Neutrophil (primary cell): ENCODE results near the gene ABTB2.
A peak's percentile ranks its signal among the peaks of the same experiment; 100 is the strongest.

Experiments used
- H3K27ac ChIP-seq: fragments of 200-600 bp; sonication (generic); 2 replicates; pipeline ENCODE4 v1.5.1; 2016; ENCODE audit warnings: mild to moderate bottlenecking, moderate library complexity
- H3K27me3 ChIP-seq: fragments of 200-600 bp; sonication (generic); 2 replicates; pipeline ENCODE4 v1.6.0; 2016; ENCODE audit warnings: mild to moderate bottlenecking
- H3K36me3 ChIP-seq: fragments of 200-600 bp; sonication (generic); 2 replicates; pipeline ENCODE4 v1.5.1; 2017
- H3K4me1 ChIP-seq, 2 experiments: fragments of 200-600 bp in 1 of 2; sonication (generic) in 1 of 2; 1 replicate in 1 of 2; 2 replicates in 1 of 2; pipeline versions ENCODE4 v1.5.1 to v1.6.1; 2013 to 2016; ENCODE audit warnings: low read depth in 1 of 2, low read length in 1 of 2, mild to moderate bottlenecking in 1 of 2, moderate library complexity in 1 of 2; ENCODE audit not compliant: control insufficient read depth in 1 of 2, insufficient read depth in 1 of 2
- H3K4me3 ChIP-seq, 2 experiments: fragments of 200-600 bp in 1 of 2; sonication (generic) in 1 of 2; 1 replicate in 1 of 2; 2 replicates in 1 of 2; pipeline ENCODE4 v1.5.1; 2013 to 2016; ENCODE audit warnings: low read depth in 1 of 2, low read length in 1 of 2, mild to moderate bottlenecking in 1 of 2, moderate library complexity in 1 of 2
- H3K9me3 ChIP-seq: fragments of 200-600 bp; sonication (generic); 2 replicates; pipeline ENCODE4 v1.5.1; 2016
- CTCF ChIP-seq: fragments of 200-600 bp; sonication (generic); IDR thresholded peaks from 2 replicates; pipeline ENCODE4 v1.5.1; 2016; ENCODE audit warnings: antibody characterized with exemption

Gene ABTB2

GRCh38 chr11:34313099-34313517 is 44.7 kb downstream of the ABTB2 start:
- TF ChIP-seq CTCF, result no peak
- Histone ChIP-seq H3K4me1 (peaks cover 28 to 30% of the 10 kb centered on the region in 2 experiments), H3K9me3 (no peaks in the 10 kb centered on the region), H3K36me3 (no peaks in the 10 kb centered on the region), H3K4me3 (no peak overlapping the region), H3K27me3 (no peaks in the 10 kb centered on the region), H3K27ac (no peak overlapping the region)

GRCh38 chr11:34311126-34311525 is 46.7 kb downstream of the ABTB2 start:
- Histone ChIP-seq H3K4me3 (no peak overlapping the region), H3K9me3 (no peaks in the 10 kb centered on the region), H3K36me3 (no peaks in the 10 kb centered on the region), H3K27me3 (no peaks in the 10 kb centered on the region), H3K27ac (no peak overlapping the region), H3K4me1 (peaks cover 34 to 36% of the 10 kb centered on the region in 2 experiments)
- no peak for TF ChIP-seq CTCF

GRCh38 chr11:34309965-34310364 is 47.8 kb downstream of the ABTB2 start:
- no peak overlapping the region for H3K4me3 ChIP-seq
- no peak overlapping the region for H3K27ac ChIP-seq
- H3K36me3 ChIP-seq, result no peaks in the 10 kb centered on the region

GRCh38 chr11:34308913-34309585 is 48.8 kb downstream of the ABTB2 start:
- H3K4me1 ChIP-seq, result peaks cover 32 to 36% of the 10 kb centered on the region in 2 experiments
- H3K9me3 ChIP-seq, result no peaks in the 10 kb centered on the region
- H3K36me3 ChIP-seq, result no peaks in the 10 kb centered on the region
- H3K27me3 ChIP-seq, result no peaks in the 10 kb centered on the region
- no peak for TF ChIP-seq CTCF
- H3K4me3 ChIP-seq, result peak overlapping the region; percentile 18 to 30
- H3K27ac ChIP-seq, result peak overlapping the region; percentile 76

More at GRCh38 chr11:34309965-34310364, 47.8 kb downstream of the ABTB2 start:
- Histone ChIP-seq H3K9me3 (no peaks in the 10 kb centered on the region), H3K27me3 (no peaks in the 10 kb centered on the region), H3K4me1 (peaks cover 32 to 36% of the 10 kb centered on the region in 2 experiments)
- TF ChIP-seq CTCF, result no peak

- peak overlapping the region; percentile 18 to 30 for H3K4me3 ChIP-seq
- peak overlapping the region; percentile 76 for H3K27ac ChIP-seq
- H3K36me3 ChIP-seq, result no peaks in the 10 kb centered on the region
- no peaks in the 10 kb centered on the region for H3K9me3 ChIP-seq
- no peak for TF ChIP-seq CTCF
- peaks cover 32 to 36% of the 10 kb centered on the region in 2 experiments for H3K4me1 ChIP-seq
- H3K27me3 ChIP-seq, result no peaks in the 10 kb centered on the region
Measured at GRCh38 chr11:34308049-34308912, 49.5 kb downstream of the ABTB2 start.
